ENCODE results near the gene TNFRSF6B. TPM values are rescaled to one million over a fixed set of nuclear protein-coding genes. Genes with fewer than 3 reads are reported as not detected.

TNFRSF6B gene
- total and polyA plus RNA-seq, 10 donors, result 8.9 to 104 (median 31.0) TPM

DNA sequence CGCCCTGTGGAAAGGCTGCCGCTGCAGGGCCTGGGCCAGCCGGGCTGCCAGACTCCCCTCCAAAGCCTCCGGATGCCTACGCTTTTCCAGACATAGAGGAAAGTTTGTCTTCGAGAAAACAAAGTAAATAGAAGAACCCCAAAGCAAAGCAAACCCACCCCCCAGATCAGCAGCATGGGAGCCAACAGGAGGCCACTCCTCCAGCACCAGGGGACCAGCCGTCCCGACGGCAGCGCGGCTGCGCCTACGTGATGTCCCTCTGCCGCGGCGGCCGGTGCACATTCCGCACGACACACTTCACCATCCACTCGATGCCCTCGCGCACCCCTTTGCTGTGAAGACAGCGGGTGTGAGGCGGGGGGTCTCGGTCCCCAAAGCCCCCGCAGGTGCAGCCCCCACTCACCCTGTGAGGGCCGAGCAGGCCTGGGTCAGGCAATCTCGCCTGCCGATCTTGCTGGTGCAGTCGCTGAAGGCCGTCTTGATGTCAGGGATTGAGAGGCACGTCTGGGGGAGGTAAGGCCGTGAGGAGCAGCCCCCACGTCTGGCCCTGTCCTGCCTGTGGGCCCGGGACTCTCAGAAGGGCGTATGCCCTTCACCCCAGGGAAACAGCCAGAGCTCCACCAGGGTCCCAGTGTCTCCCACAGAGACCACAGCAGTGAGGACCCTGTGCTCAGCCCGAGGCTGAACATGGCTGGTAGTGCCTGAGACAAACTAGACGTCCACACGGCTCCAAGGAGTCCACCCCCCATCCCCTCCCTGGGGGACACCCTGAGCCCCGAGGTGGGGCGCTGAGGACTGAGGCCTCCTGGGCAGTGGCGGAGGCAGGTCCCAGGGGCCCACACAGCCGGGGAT lies 4.0 kb downstream of the TNFRSF6B start:
- intact Hi-C loops (cut with DNase I; ENCODE audit: low total_unique reads), result loop anchor here (10.0 kb wide), 1 partner anchor 164 kb away; the partner anchor contains the start of genes ABHD16B and TPD52L2
- H3K27ac ChIP-seq, result peak overlapping the region in 7 of 8 donors; percentile 7 to 77 (median 71)
- H3K36me3 ChIP-seq, result peaks cover 0 to 83% (median 30%) of the 10 kb centered on the region in 6 donors
- WGBS, 5 donors, result 86 to 91% (median 89%) methylated on average over 32 to 43 of the region's 43 CpGs
- DNase-seq, result peak; percentile 69
- peaks cover 0 to 7% (median 0%) of the 10 kb centered on the region in 7 donors for H3K27me3 ChIP-seq (replicated peaks in 1 of 7)
- TF ChIP-seq POLR2A (IDR thresholded peaks at IDR 0.05) (no peak), POLR2AphosphoS5 (IDR thresholded peaks at IDR 0.05) (peak in 2 of 3 donors; percentile 46 to 72)
- no peaks in the 10 kb centered on the region for H3K9me3 ChIP-seq
- H3K4me1 ChIP-seq, result peaks cover 30 to 93% (median 67%) of the 10 kb centered on the region in 6 donors
- no peak overlapping the region for H3K4me3 ChIP-seq

DNA sequence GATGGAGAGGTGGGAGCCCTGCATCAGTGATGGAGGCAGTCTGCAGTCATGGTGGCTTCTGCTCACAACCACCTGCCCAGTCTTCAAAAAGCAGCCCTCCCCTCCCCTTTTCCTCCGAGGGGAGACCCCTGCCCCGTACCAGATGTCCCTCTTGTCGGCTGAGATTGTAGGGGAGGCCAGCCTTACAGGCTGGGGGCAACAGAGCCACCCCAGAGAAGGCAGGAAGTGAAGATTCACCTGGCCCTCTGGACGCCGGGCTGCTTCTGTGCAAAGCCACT lies 4.5 kb downstream of the TNFRSF6B start:
- DNase-seq, result peak; percentile 56
- no peak overlapping the region for H3K4me3 ChIP-seq
- H3K9me3 ChIP-seq, result no peaks in the 10 kb centered on the region
- peaks cover 0 to 83% (median 35%) of the 10 kb centered on the region in 6 donors for H3K36me3 ChIP-seq
- peak overlapping the region in 4 of 8 donors; percentile 21 to 77 (median 55) for H3K27ac ChIP-seq
- TF ChIP-seq, protein P1, sequence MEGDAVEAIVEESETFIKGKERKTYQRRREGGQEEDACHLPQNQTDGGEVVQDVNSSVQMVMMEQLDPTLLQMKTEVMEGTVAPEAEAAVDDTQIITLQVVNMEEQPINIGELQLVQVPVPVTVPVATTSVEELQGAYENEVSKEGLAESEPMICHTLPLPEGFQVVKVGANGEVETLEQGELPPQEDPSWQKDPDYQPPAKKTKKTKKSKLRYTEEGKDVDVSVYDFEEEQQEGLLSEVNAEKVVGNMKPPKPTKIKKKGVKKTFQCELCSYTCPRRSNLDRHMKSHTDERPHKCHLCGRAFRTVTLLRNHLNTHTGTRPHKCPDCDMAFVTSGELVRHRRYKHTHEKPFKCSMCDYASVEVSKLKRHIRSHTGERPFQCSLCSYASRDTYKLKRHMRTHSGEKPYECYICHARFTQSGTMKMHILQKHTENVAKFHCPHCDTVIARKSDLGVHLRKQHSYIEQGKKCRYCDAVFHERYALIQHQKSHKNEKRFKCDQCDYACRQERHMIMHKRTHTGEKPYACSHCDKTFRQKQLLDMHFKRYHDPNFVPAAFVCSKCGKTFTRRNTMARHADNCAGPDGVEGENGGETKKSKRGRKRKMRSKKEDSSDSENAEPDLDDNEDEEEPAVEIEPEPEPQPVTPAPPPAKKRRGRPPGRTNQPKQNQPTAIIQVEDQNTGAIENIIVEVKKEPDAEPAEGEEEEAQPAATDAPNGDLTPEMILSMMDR (IDR thresholded peaks at IDR 0.05 in 8 of 11, conservative IDR thresholded peaks at IDR 0.05 in 3 of 11), result no peak
- TF ChIP-seq POLR2AphosphoS5 (IDR thresholded peaks at IDR 0.05), result no peak
- TF ChIP-seq POLR2A (IDR thresholded peaks at IDR 0.05), result no peak
- H3K27me3 ChIP-seq (replicated peaks in 1 of 7), result peaks cover 0 to 7% (median 0%) of the 10 kb centered on the region in 7 donors
- intact Hi-C loops (cut with DNase I; ENCODE audit: low total_unique reads), result loop anchor here (10.0 kb wide), 1 partner anchor 164 kb away; the partner anchor contains the start of genes ABHD16B and TPD52L2
- WGBS, 5 donors, result 75 to 86% (median 81%) methylated on average over 3 to 5 of the region's 5 CpGs
- H3K4me1 ChIP-seq, result peaks cover 31 to 94% (median 68%) of the 10 kb centered on the region in 6 donors

DNA sequence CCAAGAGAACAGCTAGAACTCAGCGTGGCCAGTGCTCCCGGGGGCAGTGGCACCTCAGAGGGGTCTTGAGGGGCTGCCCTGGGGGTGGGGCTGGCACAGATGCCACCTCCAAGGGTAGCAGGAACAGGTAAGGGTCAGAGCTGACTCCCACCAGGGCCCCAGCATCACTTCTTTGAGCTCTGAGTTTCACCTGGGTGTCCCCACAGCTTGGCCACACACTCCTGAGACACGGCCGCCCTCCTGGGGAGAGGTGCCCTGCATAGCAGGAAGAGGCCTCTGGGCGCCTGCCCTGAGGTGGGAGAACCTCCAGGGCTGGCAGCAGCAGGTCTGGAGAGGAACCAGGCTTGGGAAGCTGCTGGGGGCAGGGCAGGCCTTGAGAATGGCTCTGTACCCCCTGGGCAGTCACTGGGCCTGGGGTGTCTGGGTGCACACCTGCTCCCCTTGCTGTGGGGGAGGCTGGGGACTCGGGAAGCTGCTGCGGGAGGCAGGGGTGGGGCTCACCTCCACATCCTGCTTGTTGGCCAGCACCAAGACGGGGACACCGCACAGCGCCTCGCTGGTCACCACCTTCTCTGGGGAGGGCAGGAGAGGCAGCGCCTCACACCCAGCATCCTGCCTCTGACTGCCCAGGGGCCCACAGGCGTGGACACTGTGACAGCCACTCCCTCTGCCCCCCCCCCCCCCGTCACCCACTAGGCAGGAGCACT lies 5.0 kb downstream of the TNFRSF6B start:
- WGBS, 5 donors, result 71 to 85% (median 79%) methylated on average over 7 to 14 of the region's 14 CpGs
- intact Hi-C loops (cut with DNase I; ENCODE audit: low total_unique reads), result loop anchor here (10.0 kb wide), 1 partner anchor 163 kb away; the partner anchor contains the start of genes ABHD16B and TPD52L2
- peaks cover 31 to 94% (median 68%) of the 10 kb centered on the region in 6 donors for H3K4me1 ChIP-seq
- peaks cover 0 to 6% (median 0%) of the 10 kb centered on the region in 7 donors for H3K27me3 ChIP-seq (replicated peaks in 1 of 7)
- H3K27ac ChIP-seq, result peak overlapping the region in 6 of 8 donors; percentile 20 to 77 (median 34)
- H3K4me3 ChIP-seq, result no peak overlapping the region
- peak; percentile 72 for DNase-seq
- no peak for TF ChIP-seq POLR2A (IDR thresholded peaks at IDR 0.05)
- TF ChIP-seq POLR2AphosphoS5 (IDR thresholded peaks at IDR 0.05), result peak; percentile 11 to 69 (median 38)
- TF ChIP-seq, protein P1 (IDR thresholded peaks at IDR 0.05 in 8 of 11, conservative IDR thresholded peaks at IDR 0.05 in 3 of 11), result no peak
- no peaks in the 10 kb centered on the region for H3K9me3 ChIP-seq
- peaks cover 0 to 86% (median 40%) of the 10 kb centered on the region in 6 donors for H3K36me3 ChIP-seq

DNA sequence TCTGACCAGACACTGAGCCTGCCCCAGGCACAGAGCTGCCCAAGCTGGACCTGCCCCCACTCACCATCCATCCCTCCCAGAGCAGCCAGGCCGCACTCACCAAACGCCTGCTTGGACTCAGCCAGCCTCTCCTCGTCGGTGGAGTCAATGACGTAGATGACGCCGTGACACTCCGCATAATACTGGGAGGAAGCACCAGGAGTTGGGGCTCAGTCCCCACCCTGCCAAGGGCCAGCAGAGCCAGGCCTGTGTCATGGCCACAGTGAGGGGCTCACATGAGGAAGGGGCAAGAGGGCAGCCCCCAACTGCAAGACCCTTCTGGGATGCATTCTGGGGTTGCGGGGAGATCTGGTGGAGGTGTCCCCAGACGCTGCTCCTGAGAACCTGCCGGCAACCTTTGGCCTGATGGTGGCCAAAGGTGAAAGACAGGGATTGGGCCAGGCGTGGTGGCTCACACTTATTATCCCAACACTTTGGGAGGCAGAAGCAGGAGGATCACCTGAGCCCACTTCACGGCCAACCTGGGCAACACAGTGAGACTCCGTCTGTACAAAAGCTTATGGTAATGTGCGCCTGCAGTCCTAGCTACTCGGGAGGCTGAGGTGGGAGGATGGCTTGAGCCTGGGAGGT lies 5.7 kb downstream of the TNFRSF6B start:
- no peak overlapping the region for H3K4me3 ChIP-seq
- H3K27me3 ChIP-seq (replicated peaks in 1 of 7), result no peaks in the 10 kb centered on the region
- TF ChIP-seq POLR2AphosphoS5 (IDR thresholded peaks at IDR 0.05) (no peak), POLR2A (IDR thresholded peaks at IDR 0.05) (no peak)
- TF ChIP-seq, protein P1 (IDR thresholded peaks at IDR 0.05 in 8 of 11, conservative IDR thresholded peaks at IDR 0.05 in 3 of 11), result no peak
- DNase-seq, result peak; percentile 56
- WGBS, 5 donors, result 91 to 96% (median 94%) methylated on average over 14 to 16 of the region's 16 CpGs
- H3K4me1 ChIP-seq, result peaks cover 29 to 94% (median 68%) of the 10 kb centered on the region in 6 donors
- peak overlapping the region in 3 of 8 donors; percentile 39 to 77 (median 71) for H3K27ac ChIP-seq
- H3K9me3 ChIP-seq, result no peaks in the 10 kb centered on the region
- H3K36me3 ChIP-seq, result peaks cover 0 to 87% (median 40%) of the 10 kb centered on the region in 6 donors
- intact Hi-C loops (cut with DNase I; ENCODE audit: low total_unique reads), result loop anchor here (10.0 kb wide), 1 partner anchor 163 kb away; the partner anchor contains the start of genes ABHD16B and TPD52L2
